ENCODE data around the gene PCBP3. TPM values are rescaled to one million over a fixed set of nuclear protein-coding genes. Genes with fewer than 3 reads are reported as not detected.
"Not testable (repeated sequence)": the region's sequence is repeated elsewhere in the genome, so short reads cannot be mapped to it uniquely, and the experiment has no call there.

The PCBP3 gene
- total RNA-seq, 1 experiment from 2014 or later: not detected

DNA sequence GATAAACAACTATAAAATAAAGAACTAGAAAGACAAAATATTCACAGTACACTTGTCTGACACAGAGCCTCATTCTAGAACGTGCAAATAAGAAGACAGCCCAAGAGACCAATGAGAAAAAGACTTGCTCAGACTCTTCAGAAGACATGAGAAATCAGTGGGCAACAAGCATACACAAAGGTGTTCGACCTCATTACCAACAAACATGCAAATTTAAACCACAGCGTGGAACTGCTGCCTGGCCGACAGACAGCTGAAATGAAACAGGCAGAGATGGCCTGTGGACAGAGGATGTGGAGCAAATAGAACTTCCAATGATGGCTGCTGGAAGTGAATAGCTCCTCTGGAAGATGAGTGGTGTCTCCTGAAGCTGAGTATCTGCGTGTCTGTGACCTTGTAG, 315.7 kb downstream of the PCBP3 start:
- no peak for TF ChIP-seq POLR2AphosphoS5 (IDR thresholded peaks at IDR 0.05; ENCODE audit: low read depth, low read length)
- TF ChIP-seq CTCF (IDR thresholded peaks at IDR 0.05): no peak
- TF ChIP-seq TCF7L2 (IDR thresholded peaks at IDR 0.05; ENCODE audit: low read depth, low read length): no peak
- no peak for TF ChIP-seq SIN3A (IDR thresholded peaks at IDR 0.05; ENCODE audit: borderline replicate concordance, insufficient read depth, low read depth, low read length)
- TF ChIP-seq, protein P1, sequence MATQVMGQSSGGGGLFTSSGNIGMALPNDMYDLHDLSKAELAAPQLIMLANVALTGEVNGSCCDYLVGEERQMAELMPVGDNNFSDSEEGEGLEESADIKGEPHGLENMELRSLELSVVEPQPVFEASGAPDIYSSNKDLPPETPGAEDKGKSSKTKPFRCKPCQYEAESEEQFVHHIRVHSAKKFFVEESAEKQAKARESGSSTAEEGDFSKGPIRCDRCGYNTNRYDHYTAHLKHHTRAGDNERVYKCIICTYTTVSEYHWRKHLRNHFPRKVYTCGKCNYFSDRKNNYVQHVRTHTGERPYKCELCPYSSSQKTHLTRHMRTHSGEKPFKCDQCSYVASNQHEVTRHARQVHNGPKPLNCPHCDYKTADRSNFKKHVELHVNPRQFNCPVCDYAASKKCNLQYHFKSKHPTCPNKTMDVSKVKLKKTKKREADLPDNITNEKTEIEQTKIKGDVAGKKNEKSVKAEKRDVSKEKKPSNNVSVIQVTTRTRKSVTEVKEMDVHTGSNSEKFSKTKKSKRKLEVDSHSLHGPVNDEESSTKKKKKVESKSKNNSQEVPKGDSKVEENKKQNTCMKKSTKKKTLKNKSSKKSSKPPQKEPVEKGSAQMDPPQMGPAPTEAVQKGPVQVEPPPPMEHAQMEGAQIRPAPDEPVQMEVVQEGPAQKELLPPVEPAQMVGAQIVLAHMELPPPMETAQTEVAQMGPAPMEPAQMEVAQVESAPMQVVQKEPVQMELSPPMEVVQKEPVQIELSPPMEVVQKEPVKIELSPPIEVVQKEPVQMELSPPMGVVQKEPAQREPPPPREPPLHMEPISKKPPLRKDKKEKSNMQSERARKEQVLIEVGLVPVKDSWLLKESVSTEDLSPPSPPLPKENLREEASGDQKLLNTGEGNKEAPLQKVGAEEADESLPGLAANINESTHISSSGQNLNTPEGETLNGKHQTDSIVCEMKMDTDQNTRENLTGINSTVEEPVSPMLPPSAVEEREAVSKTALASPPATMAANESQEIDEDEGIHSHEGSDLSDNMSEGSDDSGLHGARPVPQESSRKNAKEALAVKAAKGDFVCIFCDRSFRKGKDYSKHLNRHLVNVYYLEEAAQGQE (IDR thresholded peaks at IDR 0.05; ENCODE audit: insufficient read depth in 1 of 2, low read depth in 2 of 2, low read length in 1 of 2): no peak
- no peaks in the 10 kb centered on the region for H3K36me3 ChIP-seq (ENCODE audit: control insufficient read depth, insufficient read depth, low read length)
- no TSS peak for BruUV-seq (replicated peaks)
- peaks cover 3% of the 10 kb centered on the region for H3K27me3 ChIP-seq (ENCODE audit: control insufficient read depth, insufficient read depth, low read length)
- no peak for ATAC-seq
- intact Hi-C loops (cut with micrococcal nuclease; ENCODE audit: unreplicated experiment) (no loop called here), in situ Hi-C loops (cut with HindIII; ENCODE audit: low pct_unique_long_range_greater_than_20kb, low sequenced_read_pairs) (no loop called here)
- no peak overlapping the region for H3K27ac ChIP-seq (ENCODE audit: low read length)
- POLR2A ChIA-PET: no interaction called here
- DNase-seq (ENCODE audit: low read depth, low spot score): no peak
- no peaks in the 10 kb centered on the region for H3K9me3 ChIP-seq (ENCODE audit: control insufficient read depth, insufficient read depth, low read depth, low read length)
- H3K4me3 ChIP-seq (ENCODE audit: low read depth in 2 of 2, low read length in 2 of 2): no peak overlapping the region
- CTCF ChIA-PET: no interaction called here
- H3K4me1 ChIP-seq (ENCODE audit: control insufficient read depth, insufficient read depth, low read length): no peaks in the 10 kb centered on the region

DNA sequence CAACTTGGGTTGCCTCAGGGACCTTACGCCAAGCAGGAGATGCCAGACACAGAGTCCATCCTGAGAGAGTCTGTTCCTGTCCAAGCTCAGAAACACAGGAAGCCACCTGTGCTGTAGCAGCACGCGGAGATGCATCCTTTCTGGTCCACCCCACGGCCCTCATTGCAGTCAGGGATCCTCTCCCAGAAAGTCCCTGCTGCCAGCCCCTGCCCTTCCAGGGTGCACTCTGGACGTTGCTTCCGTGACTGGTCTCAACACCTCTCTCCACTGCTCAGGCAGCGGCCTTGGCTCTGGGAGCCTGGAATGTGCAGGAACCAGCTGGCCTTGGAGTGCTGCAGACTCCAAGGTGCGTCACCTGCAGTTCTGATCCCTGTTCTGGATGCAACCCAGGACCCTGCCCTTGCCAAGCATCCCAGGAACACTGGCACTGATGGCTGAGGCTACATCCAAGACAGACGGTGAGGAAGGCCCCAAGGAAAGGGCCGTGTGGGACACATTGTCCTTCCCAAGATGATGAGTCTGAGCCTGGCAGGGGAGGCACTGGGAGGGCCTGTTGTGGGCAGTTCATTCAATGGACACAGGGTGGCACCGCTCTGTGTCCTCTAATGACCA, 316.4 kb downstream of the PCBP3 start:
- ChIA-PET POLR2A (no interaction called here), CTCF (no interaction called here)
- Histone ChIP-seq H3K27ac (ENCODE audit: low read length) (no peak overlapping the region), H3K36me3 (ENCODE audit: control insufficient read depth, insufficient read depth, low read length) (no peaks in the 10 kb centered on the region), H3K27me3 (ENCODE audit: control insufficient read depth, insufficient read depth, low read length) (peaks cover 3% of the 10 kb centered on the region), H3K4me1 (ENCODE audit: control insufficient read depth, insufficient read depth, low read length) (no peaks in the 10 kb centered on the region), H3K9me3 (ENCODE audit: control insufficient read depth, insufficient read depth, low read depth, low read length) (no peaks in the 10 kb centered on the region), H3K4me3 (ENCODE audit: low read depth in 2 of 2, low read length in 2 of 2) (no peak overlapping the region)
- no TSS peak for BruUV-seq (replicated peaks)
- intact Hi-C loops (cut with micrococcal nuclease; ENCODE audit: unreplicated experiment) (no loop called here), in situ Hi-C loops (cut with HindIII; ENCODE audit: low pct_unique_long_range_greater_than_20kb, low sequenced_read_pairs) (no loop called here)
- no peak for TF ChIP-seq POLR2AphosphoS5 (IDR thresholded peaks at IDR 0.05; ENCODE audit: low read depth, low read length)
- TF ChIP-seq SIN3A (IDR thresholded peaks at IDR 0.05; ENCODE audit: borderline replicate concordance, insufficient read depth, low read depth, low read length): no peak
- TF ChIP-seq, protein P1 (IDR thresholded peaks at IDR 0.05; ENCODE audit: insufficient read depth in 1 of 2, low read depth in 2 of 2, low read length in 1 of 2): no peak
- no peak for TF ChIP-seq CTCF (IDR thresholded peaks at IDR 0.05)
- TF ChIP-seq TCF7L2 (IDR thresholded peaks at IDR 0.05; ENCODE audit: low read depth, low read length): no peak
- no peak for DNase-seq (ENCODE audit: low read depth, low spot score)
- no peak for ATAC-seq

DNA sequence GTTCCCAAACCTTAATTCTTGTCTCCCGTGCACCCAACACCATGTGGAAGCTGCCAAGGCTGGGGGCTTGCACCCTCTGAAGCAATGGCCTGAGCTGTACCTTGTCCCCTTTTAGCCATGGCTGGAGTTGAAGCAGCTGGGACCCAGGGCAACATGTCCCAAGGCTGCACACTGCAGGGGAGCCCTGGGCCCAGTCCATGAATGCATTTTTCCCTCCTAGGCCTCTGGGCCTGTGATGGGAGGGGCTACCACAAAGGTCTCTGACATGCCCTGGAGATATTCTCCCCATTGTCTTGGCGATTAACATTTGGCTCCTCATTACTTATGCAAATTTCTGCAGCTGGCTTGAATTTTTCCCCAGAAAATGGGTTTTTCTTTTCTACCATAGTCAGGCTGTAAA, 317.9 kb downstream of the PCBP3 start:
- DNase-seq (ENCODE audit: low read depth, low spot score); H3K9me3 ChIP-seq (ENCODE audit: control insufficient read depth, insufficient read depth, low read depth, low read length); H3K36me3 ChIP-seq (ENCODE audit: control insufficient read depth, insufficient read depth, low read length); H3K27me3 ChIP-seq (ENCODE audit: control insufficient read depth, insufficient read depth, low read length); H3K4me3 ChIP-seq (ENCODE audit: low read depth in 2 of 2, low read length in 2 of 2); CTCF ChIA-PET; in situ Hi-C loops (cut with HindIII; ENCODE audit: low pct_unique_long_range_greater_than_20kb, low sequenced_read_pairs); H3K27ac ChIP-seq (ENCODE audit: low read length); intact Hi-C loops (cut with micrococcal nuclease; ENCODE audit: unreplicated experiment); ATAC-seq; POLR2A ChIA-PET; BruUV-seq (replicated peaks); H3K4me1 ChIP-seq (ENCODE audit: control insufficient read depth, insufficient read depth, low read length): not testable (repeated sequence)

Measured in Panc1 (cell line).